Measurements from ENCODE around the gene FAM107B.

GRCh38 chr10:14507781-14508180 is 266.9 kb downstream of the FAM107B start:
- TF ChIP-seq ZBTB44 (tag by site-specific recombination; IDR thresholded peaks at IDR 0.05) (no peak), ZNF768 (tag by site-specific recombination; IDR thresholded peaks at IDR 0.05) (no peak), ZNF626 (tag by site-specific recombination; IDR thresholded peaks at IDR 0.05) (no peak), CTCF (tag by site-specific recombination; IDR thresholded peaks at IDR 0.05) (no peak), PRDM10 (tag by site-specific recombination; IDR thresholded peaks at IDR 0.05) (no peak), ZNF26 (tag by site-specific recombination; IDR thresholded peaks at IDR 0.05) (no peak), ZFP37 (tag by site-specific recombination; IDR thresholded peaks at IDR 0.05) (no peak), ZNF692 (tag by site-specific recombination; IDR thresholded peaks at IDR 0.05) (no peak), ZNF292 (tag by site-specific recombination; IDR thresholded peaks at IDR 0.05; ENCODE audit: borderline replicate concordance, low read depth) (no peak), GLIS2 (tag by site-specific recombination; IDR thresholded peaks at IDR 0.05) (no peak)

Measured in HEK293 (cell line).